NT2/D1 (cell line): ENCODE results near the gene MRTFB.

Experiments
- DNase-seq: peaks from one replicate; pipeline ENCODE4 v3.0.0-alpha.2; 2011; ENCODE audit warnings: low read depth, low spot score
- H3K27me3 ChIP-seq: 2 replicates; pipeline ENCODE4 v1.6.0; 2011; ENCODE audit warnings: mild to moderate bottlenecking; ENCODE audit not compliant: insufficient read length, insufficient read depth
- H3K36me3 ChIP-seq: 2 replicates; pipeline ENCODE4 v1.6.1; 2011; ENCODE audit warnings: mild to moderate bottlenecking, low read length, mixed read lengths; ENCODE audit not compliant: insufficient read depth, insufficient read length
- H3K4me1 ChIP-seq: 2 replicates; pipeline ENCODE4 v1.5.1; 2011; ENCODE audit not compliant: insufficient read depth, insufficient read length
- H3K4me3 ChIP-seq: 2 replicates; pipeline ENCODE4 v1.5.1; 2011; ENCODE audit warnings: low read depth; ENCODE audit not compliant: insufficient read length
- H3K9ac ChIP-seq: 2 replicates; pipeline ENCODE4 v1.6.0; 2011; ENCODE audit warnings: low read depth; ENCODE audit not compliant: insufficient read length
- H3K9me3 ChIP-seq: 2 replicates; pipeline ENCODE4 v1.5.1; 2011; ENCODE audit warnings: mild to moderate bottlenecking, low read length; ENCODE audit not compliant: insufficient read depth
- SUZ12 ChIP-seq: IDR thresholded peaks from 2 replicates; pipeline ENCODE4 v1.6.1; 2011; ENCODE audit not compliant: insufficient read length, insufficient read depth; ENCODE audit errors: extremely low read depth
- YY1 ChIP-seq: IDR thresholded peaks from 2 replicates; pipeline ENCODE4 v1.6.1; 2011; ENCODE audit not compliant: insufficient read length, insufficient read depth
- ZNF274 ChIP-seq: IDR thresholded peaks from 2 replicates; pipeline ENCODE4 v1.6.1; 2011; ENCODE audit warnings: mild to moderate bottlenecking, low read depth, low read length

The MRTFB gene

DNA sequence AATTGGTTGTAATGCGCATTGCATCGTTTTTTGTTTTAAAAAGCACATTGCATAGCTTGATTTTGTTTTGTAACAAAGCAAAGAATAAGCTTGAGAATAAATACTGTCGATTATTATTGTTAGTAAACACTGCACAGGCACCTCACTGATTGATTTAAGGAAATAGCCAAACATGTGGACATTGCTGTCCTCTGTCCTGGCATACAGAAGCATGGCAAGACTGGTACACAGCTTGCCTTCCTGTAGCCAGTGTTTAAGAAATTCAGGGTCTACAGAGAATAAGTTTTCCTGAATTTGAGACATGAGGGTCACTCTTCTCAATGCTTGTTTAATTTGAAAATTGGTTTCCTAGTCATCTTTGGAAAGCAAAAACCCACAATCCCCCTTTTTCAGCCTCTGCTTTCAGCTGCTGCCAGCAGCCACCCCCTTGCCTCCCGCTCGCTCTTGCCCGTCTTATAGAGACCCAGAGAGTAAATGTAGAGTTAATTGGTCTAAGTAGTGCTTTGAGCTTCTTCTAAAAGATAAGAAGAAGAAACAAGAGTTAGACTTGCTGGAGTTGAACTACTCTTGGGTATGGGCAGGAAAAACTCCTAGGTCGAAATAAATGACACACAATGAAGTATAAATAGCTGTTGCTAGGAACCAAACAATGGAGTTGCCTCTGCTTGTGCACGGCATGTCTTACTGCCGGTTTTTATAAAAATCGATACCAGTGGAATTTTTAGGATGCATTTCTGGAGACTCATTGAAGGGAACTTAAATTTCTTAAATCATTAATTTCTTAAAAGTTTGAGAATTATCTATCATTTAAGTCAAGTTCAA lies 116.6 kb downstream of the MRTFB start:
- no peak for DNase-seq
- peaks cover 5% of the 10 kb centered on the region for H3K4me1 ChIP-seq
- TF ChIP-seq SUZ12 (no peak), YY1 (no peak), ZNF274 (no peak)
- no peak overlapping the region for H3K4me3 ChIP-seq
- no peaks in the 10 kb centered on the region for H3K36me3 ChIP-seq
- no peaks in the 10 kb centered on the region for H3K9me3 ChIP-seq
- no peak overlapping the region for H3K9ac ChIP-seq
- H3K27me3 ChIP-seq = no peaks in the 10 kb centered on the region

DNA sequence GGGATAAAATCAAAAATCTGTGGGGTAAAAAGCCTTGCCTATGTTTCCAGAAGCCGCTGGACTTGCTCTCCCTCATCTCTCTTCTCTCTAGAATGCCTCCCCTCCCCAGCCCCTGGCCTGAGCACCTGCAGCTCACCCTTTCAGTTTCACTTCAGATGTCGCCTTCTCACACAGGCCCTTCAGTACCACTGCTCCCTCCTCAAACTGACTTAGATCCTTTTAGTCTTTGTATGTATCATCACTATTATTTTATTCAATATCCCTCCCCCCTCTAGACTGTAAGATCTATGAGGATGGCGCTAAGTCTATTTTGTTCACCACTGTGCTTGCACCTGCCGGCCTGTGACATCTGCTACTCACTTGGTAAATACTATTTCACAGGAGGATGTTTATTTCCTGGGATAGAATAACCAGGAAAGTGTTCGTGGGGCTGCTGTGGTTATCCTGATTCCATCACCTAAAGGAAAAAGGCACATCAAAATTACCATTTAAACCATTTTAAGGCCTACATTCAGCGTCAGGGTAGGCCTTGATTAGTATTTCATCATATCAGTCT lies 122.3 kb downstream of the MRTFB start:
- H3K27me3 ChIP-seq = no peaks in the 10 kb centered on the region
- no peak overlapping the region for H3K4me3 ChIP-seq
- no peaks in the 10 kb centered on the region for H3K4me1 ChIP-seq
- no peaks in the 10 kb centered on the region for H3K36me3 ChIP-seq
- no peak for DNase-seq
- no peak for TF ChIP-seq YY1
- TF ChIP-seq SUZ12 = no peak
- TF ChIP-seq ZNF274 = no peak
- no peaks in the 10 kb centered on the region for H3K9me3 ChIP-seq
- H3K9ac ChIP-seq = no peak overlapping the region

DNA sequence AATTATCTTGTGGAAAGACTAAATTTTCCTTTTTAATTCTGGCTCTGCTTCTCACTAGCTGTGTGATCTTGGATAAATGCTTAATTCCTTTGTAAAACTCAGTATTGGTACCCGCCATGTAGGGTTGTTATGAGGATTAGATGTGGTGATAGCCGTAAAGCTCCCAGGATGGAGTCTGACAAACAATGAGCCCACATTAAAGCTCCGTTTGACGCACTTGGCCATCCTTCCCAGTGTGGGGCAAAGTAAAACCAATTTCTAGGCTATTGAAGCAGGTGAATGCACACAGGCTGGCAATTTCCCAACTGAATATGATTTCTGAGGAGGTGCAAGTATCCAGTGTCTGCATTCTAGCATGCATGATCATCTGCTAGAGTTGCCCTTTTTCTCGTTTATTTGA lies 123.6 kb downstream of the MRTFB start:
- no peak overlapping the region for H3K9ac ChIP-seq
- no peak for DNase-seq
- H3K27me3 ChIP-seq = no peaks in the 10 kb centered on the region
- H3K4me3 ChIP-seq = no peak overlapping the region
- no peaks in the 10 kb centered on the region for H3K9me3 ChIP-seq
- no peaks in the 10 kb centered on the region for H3K4me1 ChIP-seq
- no peak for TF ChIP-seq SUZ12
- TF ChIP-seq YY1 = no peak
- no peak for TF ChIP-seq ZNF274
- no peaks in the 10 kb centered on the region for H3K36me3 ChIP-seq

- H3K4me1 ChIP-seq = no peaks in the 10 kb centered on the region
- H3K4me3 ChIP-seq = no peak overlapping the region
- H3K9me3 ChIP-seq = no peaks in the 10 kb centered on the region
- TF ChIP-seq YY1 = no peak
- no peak for TF ChIP-seq SUZ12
- no peak for TF ChIP-seq ZNF274
- no peak for DNase-seq
- peaks cover 3% of the 10 kb centered on the region for H3K36me3 ChIP-seq
- H3K27me3 ChIP-seq = no peaks in the 10 kb centered on the region
- no peak overlapping the region for H3K9ac ChIP-seq
These were observed 124.9 kb downstream of the MRTFB start for GRCh38 chr16:14196011-14196410.

DNA sequence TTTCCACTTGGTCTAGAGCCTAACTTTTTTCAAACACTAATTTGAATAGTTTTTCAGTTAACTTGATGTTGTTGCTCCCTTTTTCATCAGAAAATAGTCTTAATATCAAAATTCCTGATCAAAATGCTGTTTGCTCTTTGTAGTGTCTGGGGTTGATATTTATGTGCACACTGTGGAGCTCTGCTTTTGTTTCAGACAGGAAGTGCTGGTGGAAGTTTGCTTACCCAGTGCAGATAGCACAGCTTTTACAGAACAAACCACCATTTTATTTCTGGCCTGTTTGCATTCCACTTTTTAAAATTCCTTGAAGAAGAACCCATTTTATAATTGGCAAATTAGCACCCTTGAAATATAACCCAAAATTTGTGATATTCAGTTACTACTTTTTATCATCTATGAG lies 125.4 kb downstream of the MRTFB start:
- peaks cover 3% of the 10 kb centered on the region for H3K36me3 ChIP-seq
- DNase-seq = no peak
- H3K27me3 ChIP-seq = no peaks in the 10 kb centered on the region
- H3K9me3 ChIP-seq = no peaks in the 10 kb centered on the region
- H3K4me3 ChIP-seq = no peak overlapping the region
- TF ChIP-seq SUZ12 (no peak), ZNF274 (no peak), YY1 (no peak)
- H3K4me1 ChIP-seq = no peaks in the 10 kb centered on the region
- no peak overlapping the region for H3K9ac ChIP-seq

DNA sequence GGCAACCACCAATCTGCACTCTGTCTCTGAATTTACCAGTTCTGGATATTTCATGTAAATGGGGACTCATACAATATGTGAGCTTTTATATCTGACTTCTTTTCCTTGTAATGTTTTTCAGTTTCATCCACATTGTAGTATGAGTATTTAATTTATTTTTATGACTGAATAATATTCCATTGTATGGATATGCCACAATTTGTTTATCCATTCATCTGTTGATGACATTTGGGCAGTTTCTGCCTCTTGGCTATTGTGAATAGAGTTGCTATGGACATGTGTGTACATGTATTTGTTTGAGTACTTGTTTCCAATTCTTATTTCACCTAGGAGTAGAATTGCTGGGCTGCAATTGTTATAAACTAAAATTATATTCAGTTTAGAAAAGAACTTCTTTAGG lies 126.9 kb downstream of the MRTFB start:
- TF ChIP-seq YY1 (no peak), ZNF274 (no peak), SUZ12 (no peak)

GRCh38 chr16:14198572-14198971 lies 127.5 kb downstream of the MRTFB start:
- TF ChIP-seq YY1 (no peak), SUZ12 (no peak), ZNF274 (no peak)
- Histone ChIP-seq H3K4me1 (no peaks in the 10 kb centered on the region), H3K36me3 (peaks cover 3% of the 10 kb centered on the region), H3K9me3 (no peaks in the 10 kb centered on the region), H3K27me3 (no peaks in the 10 kb centered on the region), H3K4me3 (no peak overlapping the region), H3K9ac (no peak overlapping the region)
- DNase-seq = no peak

More for the DNA sequence above, 126.9 kb downstream of the MRTFB start:
- DNase-seq = no peak
- Histone ChIP-seq H3K36me3 (peaks cover 3% of the 10 kb centered on the region), H3K9ac (no peak overlapping the region), H3K4me3 (no peak overlapping the region), H3K27me3 (no peaks in the 10 kb centered on the region), H3K9me3 (no peaks in the 10 kb centered on the region), H3K4me1 (no peaks in the 10 kb centered on the region)

GRCh38 chr16:14199199-14199598 lies 128.1 kb downstream of the MRTFB start:
- no peak for DNase-seq
- no peak for TF ChIP-seq SUZ12
- no peak for TF ChIP-seq YY1
- TF ChIP-seq ZNF274 = no peak

More at GRCh38 chr16:14199199-14199598, 128.1 kb downstream of the MRTFB start:
- Histone ChIP-seq H3K4me3 (no peak overlapping the region), H3K36me3 (peaks cover 3% of the 10 kb centered on the region), H3K4me1 (no peaks in the 10 kb centered on the region), H3K9me3 (no peaks in the 10 kb centered on the region), H3K27me3 (no peaks in the 10 kb centered on the region), H3K9ac (no peak overlapping the region)
